B cell (primary cell): ENCODE results near the gene SCART1. TPM values are rescaled to one million over a fixed set of nuclear protein-coding genes. Genes with fewer than 3 reads are reported as not detected.

Experiments
- ATAC-seq: fragments of 200-7000 bp; cut with Tn5 transposase; one replicate; pipeline ENCODE4 v1.10.0; 2021; ENCODE audit warnings: low read depth, mild to moderate bottlenecking, moderate number of reproducible peaks, moderate library complexity
- CTCF ChIA-PET: fragments of 350-600 bp; sonication (Branson Sonifier 250); formaldehyde crosslinking; loops from one replicate; lab custom pipeline; 2021; ENCODE audit warnings: antibody characterized with exemption, inconsistent platforms; lab: Charles Lee
- POLR2A ChIA-PET: fragments of 350-600 bp; sonication (Branson Sonifier 250); formaldehyde crosslinking; loops from one replicate; lab custom pipeline; 2021; ENCODE audit warnings: antibody characterized with exemption; lab: Charles Lee
- DNase-seq: peaks from one replicate; pipeline ENCODE4 v3.0.0; 2013
- H2AFZ ChIP-seq: 2 replicates; pipeline ENCODE4 v1.6.1; 2012; ENCODE audit warnings: mild to moderate bottlenecking, low read depth, low read length; ENCODE audit not compliant: insufficient read depth, poor library complexity, severe bottlenecking
- H3K27ac ChIP-seq, 2 donors: 1 replicate in 1 of 2; 2 replicates in 1 of 2; pipeline ENCODE4 v1.5.1; 2012 to 2013; ENCODE audit warnings: low read length in 2 of 2, mild to moderate bottlenecking in 2 of 2, moderate library complexity in 1 of 2
- H3K27me3 ChIP-seq, 4 experiments: fragments of 200-600 bp in 1 of 4; sonication (generic) in 1 of 4; replicated peaks in 1 of 4; 1 replicate in 2 of 4; 2 replicates in 2 of 4; pipeline versions ENCODE4 v1.6.1 to v1.7.0; 2013 to 2016; ENCODE audit warnings: low read length in 3 of 4, mild to moderate bottlenecking in 2 of 4, mixed read lengths in 1 of 4, moderate library complexity in 1 of 4; ENCODE audit not compliant: insufficient read depth in 4 of 4, control insufficient read depth in 3 of 4; ENCODE audit errors: control extremely low read depth in 1 of 4
- H3K36me3 ChIP-seq, 2 experiments: replicated peaks in 1 of 2; 1 replicate in 1 of 2; 2 replicates in 1 of 2; pipeline versions ENCODE4 v1.6.1 to v1.7.1; 2013; ENCODE audit warnings: low read length in 1 of 2; ENCODE audit not compliant: insufficient read depth in 2 of 2, control insufficient read depth in 1 of 2; ENCODE audit errors: control extremely low read depth in 1 of 2, extremely low read depth in 1 of 2
- H3K4me1 ChIP-seq, 2 donors: fragments of 200-600 bp in 1 of 2; sonication (generic) in 1 of 2; 1 replicate in 1 of 2; 2 replicates in 1 of 2; pipeline versions ENCODE4 v1.5.1 to v1.6.1; 2013 to 2017; ENCODE audit warnings: low read length in 2 of 2; ENCODE audit not compliant: control insufficient read depth in 2 of 2, insufficient read depth in 2 of 2
- H3K4me2 ChIP-seq: replicated peaks from 2 replicates; pipeline ENCODE3; 2012; ENCODE audit warnings: mild to moderate bottlenecking, low read depth, low read length; ENCODE audit not compliant: poor library complexity, severe bottlenecking
- H3K4me3 ChIP-seq, 5 experiments: fragments of 200-600 bp in 1 of 5; sonication (generic) in 1 of 5; 1 replicate in 3 of 5; 2 replicates in 2 of 5; pipeline versions ENCODE4 v1.5.1 to v1.7.0; 2011 to 2016; ENCODE audit warnings: low read length in 4 of 5, mild to moderate bottlenecking in 4 of 5, low read depth in 2 of 5, control low read depth in 1 of 5, moderate library complexity in 1 of 5; ENCODE audit not compliant: insufficient read depth in 1 of 5; ENCODE audit errors: control extremely low read depth in 1 of 5, extremely low read depth in 1 of 5
- H3K79me2 ChIP-seq: fragments of 200-600 bp; sonication (generic); one replicate; pipeline ENCODE4 v1.6.0; 2016; ENCODE audit warnings: low read length; ENCODE audit not compliant: control insufficient read depth, insufficient read depth
- H3K9ac ChIP-seq: fragments of 200-600 bp; sonication (generic); 2 replicates; pipeline ENCODE4 v1.6.1; 2017; ENCODE audit warnings: mild to moderate bottlenecking, low read length, moderate library complexity
- H3K9me3 ChIP-seq, 3 donors: one replicate each; pipeline versions ENCODE4 v1.6.1 to v1.7.1; 2013; ENCODE audit warnings: low read length in 2 of 3; ENCODE audit not compliant: control insufficient read depth in 2 of 3, insufficient read depth in 1 of 3; ENCODE audit errors: control extremely low read depth in 1 of 3
- H4K20me1 ChIP-seq: 2 replicates; pipeline ENCODE4 v1.6.0; 2012; ENCODE audit warnings: mild to moderate bottlenecking, low read length; ENCODE audit not compliant: insufficient read depth, control insufficient read depth, poor library complexity, severe bottlenecking
- H3K27ac Mint-ChIP-seq: one replicate; pipeline ENCODE4 v1.8.0; 2021; ENCODE audit warnings: mixed read lengths
- H3K27me3 Mint-ChIP-seq: one replicate; pipeline ENCODE4 v1.8.0; 2021; ENCODE audit warnings: mixed read lengths
- H3K4me1 Mint-ChIP-seq: one replicate; pipeline ENCODE4 v1.8.0; 2021; ENCODE audit warnings: mixed read lengths
- H3K4me3 Mint-ChIP-seq: one replicate; pipeline ENCODE4 v1.8.0; 2021; ENCODE audit warnings: mixed read lengths
- H3K9me3 Mint-ChIP-seq: one replicate; pipeline ENCODE4 v1.8.0; 2022; ENCODE audit warnings: mixed read lengths; ENCODE audit not compliant: insufficient read depth
- EZH2 ChIP-seq: IDR thresholded peaks from 2 replicates; pipeline ENCODE4 v1.6.1; 2012; ENCODE audit warnings: borderline replicate concordance, low read depth, mild to moderate bottlenecking, moderate library complexity, low read length; ENCODE audit not compliant: insufficient read depth, poor library complexity, severe bottlenecking
- WGBS: methylation state at CpG from one replicate; pipeline ENCODE4 v1.1.5; 2013; ENCODE audit warnings: missing lambda C conversion rate; ENCODE audit not compliant: insufficient coverage; 5-methylcytosine and 5-hydroxymethylcytosine counted together
- intact Hi-C: fragments of 100-400 bp; cut with micrococcal nuclease; formaldehyde crosslinking; loops from one replicate; pipeline ENCODE4 v1.10.0; 2022
- polyA plus RNA-seq: library from polyadenylated mRNA; depleted of rRNA; stranded (reverse); fragments of >200 nt; gene quantifications from 2 replicates; pipeline ENCODE4 v1.2.3, GENCODE V29; 2012
- total RNA-seq, 2 donors: library from RNA; stranded (reverse); fragments of 120-200 nt in 1 of 2; gene quantifications; 1 replicate in 1 of 2; 2 replicates in 1 of 2; pipeline versions ENCODE4 v1.2.3 to v1.2.4, GENCODE V29; 2013 to 2022
- TF ChIP-seq, protein P1 (sequence below): fragments of 200-600 bp; IDR thresholded peaks from one replicate; pipeline ENCODE4 v1.8.0; 2022; ENCODE audit warnings: antibody characterized with exemption, mild to moderate bottlenecking

The SCART1 gene
- total and polyA plus RNA-seq, 2 donors (not counting 1 experiment from before 2014, with no cell fraction given): 4.1 to 4.7 TPM

DNA sequence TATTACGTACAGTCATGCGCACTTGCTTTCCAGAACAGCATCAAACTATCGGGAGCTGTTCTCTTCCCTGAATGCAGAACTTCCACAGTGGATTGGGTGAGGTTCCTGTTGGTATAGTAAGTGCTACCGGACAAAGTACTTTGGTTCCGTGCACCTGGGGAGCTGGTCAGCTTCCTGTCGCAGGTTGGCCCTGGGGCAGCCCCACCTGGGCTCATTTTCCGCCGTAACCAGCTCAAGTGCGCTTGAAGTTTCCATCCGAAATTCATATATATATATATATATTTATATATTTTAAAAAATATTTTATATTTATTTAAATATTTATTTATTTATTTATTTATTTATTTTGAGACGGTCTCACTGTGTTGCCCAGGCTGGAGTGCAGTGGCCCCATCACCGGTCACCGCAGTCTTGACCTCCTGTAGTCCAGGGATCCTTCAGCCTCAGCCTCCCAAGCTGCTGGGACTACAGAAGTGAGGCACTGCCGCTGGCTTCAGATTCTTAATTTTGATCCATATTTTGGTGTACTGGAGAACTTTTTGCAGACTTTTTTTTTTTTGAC, 6.5 kb downstream of the SCART1 start:
- Mint-ChIP-seq H3K27ac (no peak overlapping the region), H3K27me3 (no peaks in the 10 kb centered on the region), H3K9me3 (no peaks in the 10 kb centered on the region), H3K4me1 (no peaks in the 10 kb centered on the region), H3K4me3 (no peak overlapping the region)
- intact Hi-C loops: no loop called here
- no peak for TF ChIP-seq EZH2
- TF ChIP-seq, protein P1, sequence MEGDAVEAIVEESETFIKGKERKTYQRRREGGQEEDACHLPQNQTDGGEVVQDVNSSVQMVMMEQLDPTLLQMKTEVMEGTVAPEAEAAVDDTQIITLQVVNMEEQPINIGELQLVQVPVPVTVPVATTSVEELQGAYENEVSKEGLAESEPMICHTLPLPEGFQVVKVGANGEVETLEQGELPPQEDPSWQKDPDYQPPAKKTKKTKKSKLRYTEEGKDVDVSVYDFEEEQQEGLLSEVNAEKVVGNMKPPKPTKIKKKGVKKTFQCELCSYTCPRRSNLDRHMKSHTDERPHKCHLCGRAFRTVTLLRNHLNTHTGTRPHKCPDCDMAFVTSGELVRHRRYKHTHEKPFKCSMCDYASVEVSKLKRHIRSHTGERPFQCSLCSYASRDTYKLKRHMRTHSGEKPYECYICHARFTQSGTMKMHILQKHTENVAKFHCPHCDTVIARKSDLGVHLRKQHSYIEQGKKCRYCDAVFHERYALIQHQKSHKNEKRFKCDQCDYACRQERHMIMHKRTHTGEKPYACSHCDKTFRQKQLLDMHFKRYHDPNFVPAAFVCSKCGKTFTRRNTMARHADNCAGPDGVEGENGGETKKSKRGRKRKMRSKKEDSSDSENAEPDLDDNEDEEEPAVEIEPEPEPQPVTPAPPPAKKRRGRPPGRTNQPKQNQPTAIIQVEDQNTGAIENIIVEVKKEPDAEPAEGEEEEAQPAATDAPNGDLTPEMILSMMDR: no peak
- DNase-seq (no peak), ATAC-seq (no peak)
- Histone ChIP-seq H3K79me2 (no peaks in the 10 kb centered on the region), H2AFZ (no peak overlapping the region), H3K9me3 (peaks cover 0 to 10% (median 0%) of the 10 kb centered on the region in 3 donors), H3K9ac (no peak overlapping the region), H3K27ac (no peak overlapping the region), H3K4me1 (no peaks in the 10 kb centered on the region), H3K27me3 (no peaks in the 10 kb centered on the region), H3K4me3 (no peak overlapping the region), H3K36me3 (no peaks in the 10 kb centered on the region), H3K4me2 (no peak overlapping the region), H4K20me1 (no peaks in the 10 kb centered on the region)
- ChIA-PET CTCF (no interaction called here), POLR2A (no interaction called here)
- 98% methylated on average over 7 of the region's 14 CpGs for WGBS

DNA sequence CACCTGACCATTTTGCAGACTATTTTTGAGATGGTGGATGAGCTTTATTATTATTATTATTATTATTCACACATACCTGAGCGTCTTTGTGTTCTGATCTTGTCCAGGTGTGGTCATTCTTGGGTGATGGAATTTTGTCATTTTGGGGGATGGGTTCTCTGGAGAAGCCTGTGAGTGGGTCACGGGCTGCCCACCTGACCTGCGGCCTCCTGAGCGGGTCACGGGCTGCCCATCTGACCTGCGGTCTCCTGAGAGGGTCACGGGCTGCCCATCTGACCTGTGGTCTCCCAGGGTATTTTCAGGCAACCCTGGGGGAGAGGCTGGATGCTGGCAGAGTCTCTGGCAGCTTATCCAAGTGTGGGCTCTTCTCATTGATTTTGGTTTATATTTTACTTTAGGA, 7.3 kb downstream of the SCART1 start:
- Histone ChIP-seq H3K36me3 (no peaks in the 10 kb centered on the region), H3K4me1 (no peaks in the 10 kb centered on the region), H2AFZ (no peak overlapping the region), H3K9me3 (peaks cover 0 to 10% (median 0%) of the 10 kb centered on the region in 3 donors), H3K27me3 (no peaks in the 10 kb centered on the region), H3K4me2 (no peak overlapping the region), H3K27ac (no peak overlapping the region), H3K4me3 (no peak overlapping the region), H3K9ac (no peak overlapping the region), H3K79me2 (no peaks in the 10 kb centered on the region), H4K20me1 (no peaks in the 10 kb centered on the region)
- DNase-seq: no peak
- intact Hi-C loops: no loop called here
- 85% methylated on average over 6 of the region's 7 CpGs for WGBS
- Mint-ChIP-seq H3K9me3 (no peaks in the 10 kb centered on the region), H3K4me3 (no peak overlapping the region), H3K27me3 (no peaks in the 10 kb centered on the region), H3K4me1 (no peaks in the 10 kb centered on the region), H3K27ac (no peak overlapping the region)
- ChIA-PET CTCF (no interaction called here), POLR2A (no interaction called here)
- no peak for ATAC-seq
- TF ChIP-seq EZH2: no peak
- TF ChIP-seq, protein P1: no peak
